ENCODE results near the gene MYO1F. TPM values are rescaled to one million over a fixed set of nuclear protein-coding genes. Genes with fewer than 3 reads are reported as not detected.

Gene MYO1F
- total RNA-seq, 2 donors from 2014 or later: 216 to 232 TPM

DNA sequence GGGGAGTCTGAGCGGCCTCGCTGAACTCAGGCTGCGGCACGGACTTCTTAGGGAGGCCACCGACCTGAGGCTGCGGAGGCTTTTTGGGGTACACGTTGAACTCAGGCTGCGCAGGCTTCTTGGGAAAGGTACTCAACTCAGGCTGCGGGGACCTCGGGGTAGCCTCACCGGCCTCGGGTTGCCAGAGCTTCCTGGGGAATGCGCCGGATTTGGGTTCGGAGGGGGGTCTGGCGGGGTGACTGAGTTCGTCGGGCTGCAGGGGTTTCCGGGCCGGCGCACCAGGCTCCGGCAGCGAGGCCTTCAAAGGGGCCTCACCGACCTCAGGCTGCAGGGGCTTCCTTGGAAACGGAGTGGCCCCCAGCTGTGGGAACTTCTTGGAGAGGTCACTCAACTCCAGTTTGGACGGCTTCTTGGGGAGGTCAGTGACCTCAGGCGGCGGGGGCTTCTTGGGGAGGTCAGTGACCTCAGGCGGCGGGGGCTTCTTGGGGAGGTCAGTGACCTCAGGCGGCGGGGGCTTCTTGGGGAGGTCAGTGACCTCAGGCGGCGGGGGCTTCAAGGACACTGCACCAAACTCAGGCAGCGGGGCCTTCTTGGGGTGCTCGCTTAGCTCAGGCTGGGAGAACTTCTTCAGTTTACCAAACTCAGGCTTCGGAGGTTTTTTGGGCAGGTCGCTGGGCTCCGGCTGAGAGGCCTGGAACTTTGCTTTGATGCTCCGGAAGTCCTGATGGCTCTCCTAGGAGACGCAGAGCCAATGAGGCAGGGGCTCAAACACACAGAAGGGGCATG lies 78.0 kb downstream of the MYO1F start:
- peak overlapping the region in 1 of 2 donors; percentile 87 for H3K27ac Mint-ChIP-seq
- H3K9me3 Mint-ChIP-seq: no peaks in the 10 kb centered on the region
- H3K4me3 Mint-ChIP-seq: no peak overlapping the region
- DNase-seq (ENCODE audit: low spot score): no peak
- H3K4me1 Mint-ChIP-seq (ENCODE audit: low read depth in 2 of 2): peaks cover 9 to 19% of the 10 kb centered on the region in 2 donors
- no peaks in the 10 kb centered on the region for H3K36me3 Mint-ChIP-seq
- no peaks in the 10 kb centered on the region for H3K27me3 Mint-ChIP-seq
- ATAC-seq: no peak

DNA sequence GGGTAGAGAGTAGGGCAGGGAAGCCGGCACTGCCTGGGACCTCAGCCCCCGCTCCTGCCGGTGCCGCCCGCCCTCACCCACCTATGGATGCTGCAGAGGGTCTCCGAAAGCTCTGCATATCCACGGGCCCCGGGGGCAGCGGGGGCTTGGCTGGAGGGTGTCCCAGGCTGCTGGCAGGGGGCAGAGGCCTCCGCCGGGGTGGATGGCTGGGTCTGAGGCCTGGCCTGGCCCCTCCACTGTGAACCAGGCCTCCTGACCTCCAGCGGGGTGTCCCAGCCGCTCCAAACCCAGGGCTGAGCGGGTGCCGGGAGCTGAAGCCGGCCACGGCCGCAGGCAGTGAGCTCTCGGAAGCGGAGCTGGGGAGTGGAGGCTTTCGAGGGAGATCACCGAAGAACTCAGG lies 78.9 kb downstream of the MYO1F start:
- Mint-ChIP-seq H3K27ac (no peak overlapping the region), H3K9me3 (no peaks in the 10 kb centered on the region), H3K4me3 (no peak overlapping the region), H3K36me3 (no peaks in the 10 kb centered on the region), H3K4me1 (ENCODE audit: low read depth in 2 of 2) (peaks cover 9 to 19% of the 10 kb centered on the region in 2 donors), H3K27me3 (no peaks in the 10 kb centered on the region)
- ATAC-seq: no peak
- DNase-seq (ENCODE audit: low spot score): no peak

DNA sequence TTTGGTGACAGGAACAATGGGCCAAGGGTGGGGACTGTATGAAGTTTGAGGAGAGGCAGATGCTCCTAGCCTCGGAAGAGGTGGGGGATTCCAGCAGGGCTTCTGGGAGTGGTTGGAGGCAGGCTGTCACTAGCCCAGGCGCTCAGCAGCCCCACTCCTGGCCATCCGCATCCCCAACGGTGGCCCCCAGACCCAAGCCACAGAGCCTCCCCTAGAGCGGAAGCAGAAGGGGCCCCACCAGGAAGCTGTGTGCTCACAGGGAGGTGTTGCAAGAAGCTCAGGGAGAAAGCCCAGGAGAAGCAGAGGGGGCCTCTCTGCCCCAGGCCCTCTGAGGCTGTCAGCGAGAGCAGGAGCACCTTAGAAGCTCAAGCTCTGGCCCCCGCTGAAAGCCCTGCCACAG lies 83.1 kb downstream of the MYO1F start:
- peaks cover 0 to 10% of the 10 kb centered on the region in 2 donors for H3K4me1 Mint-ChIP-seq (ENCODE audit: low read depth in 2 of 2)
- peak overlapping the region in 1 of 2 donors; percentile 59 for H3K27ac Mint-ChIP-seq
- H3K27me3 Mint-ChIP-seq: no peaks in the 10 kb centered on the region
- DNase-seq (ENCODE audit: low spot score) (no peak), ATAC-seq (peak; percentile 31 to 44)
- no peaks in the 10 kb centered on the region for H3K9me3 Mint-ChIP-seq
- no peaks in the 10 kb centered on the region for H3K36me3 Mint-ChIP-seq
- no peak overlapping the region for H3K4me3 Mint-ChIP-seq

- Mint-ChIP-seq H3K27me3 (no peaks in the 10 kb centered on the region), H3K9me3 (no peaks in the 10 kb centered on the region), H3K36me3 (peaks cover 6% of the 10 kb centered on the region), H3K4me1 (ENCODE audit: low read depth in 2 of 2) (peaks cover 20 to 30% of the 10 kb centered on the region in 2 donors), H3K4me3 (no peak overlapping the region), H3K27ac (no peak overlapping the region)
- no peak for DNase-seq (ENCODE audit: low spot score)
- no peak for ATAC-seq
Observed at GRCh38 chr19:8491574-8491973, 85.7 kb downstream of the MYO1F start.

- Mint-ChIP-seq H3K4me1 (ENCODE audit: low read depth in 2 of 2) (peaks cover 26 to 33% of the 10 kb centered on the region in 2 donors), H3K9me3 (no peaks in the 10 kb centered on the region), H3K27ac (peak overlapping the region in 1 of 2 donors; percentile 16), H3K4me3 (no peak overlapping the region), H3K36me3 (peaks cover 6% of the 10 kb centered on the region), H3K27me3 (no peaks in the 10 kb centered on the region)
- no peak for DNase-seq (ENCODE audit: low spot score)
- ATAC-seq: no peak
Observed at GRCh38 chr19:8490873-8491272, 86.4 kb downstream of the MYO1F start.

DNA sequence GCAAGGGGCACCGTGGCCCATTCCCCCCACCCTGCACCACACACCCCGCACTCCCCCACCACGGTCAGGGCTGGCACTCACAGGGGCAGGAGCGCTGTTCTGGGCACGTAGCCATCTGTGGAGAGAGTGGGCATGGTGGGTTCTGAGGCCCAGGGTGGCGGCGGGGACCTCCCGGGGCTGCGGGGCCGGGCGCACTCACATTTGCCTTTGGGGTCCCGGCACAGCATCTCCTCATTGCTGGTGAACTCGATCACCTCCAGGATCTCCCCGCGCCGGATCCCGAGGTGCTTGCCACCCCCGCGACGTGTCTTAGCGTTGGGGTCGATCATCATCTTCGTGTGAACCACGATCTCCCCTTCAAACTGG lies 86.9 kb downstream of the MYO1F start:
- ATAC-seq: no peak
- Mint-ChIP-seq H3K4me3 (no peak overlapping the region), H3K27ac (peak overlapping the region in 1 of 2 donors; percentile 16), H3K27me3 (no peaks in the 10 kb centered on the region), H3K4me1 (ENCODE audit: low read depth in 2 of 2) (peaks cover 26 to 30% of the 10 kb centered on the region in 2 donors), H3K36me3 (peaks cover 6% of the 10 kb centered on the region), H3K9me3 (no peaks in the 10 kb centered on the region)
- no peak for DNase-seq (ENCODE audit: low spot score)

DNA sequence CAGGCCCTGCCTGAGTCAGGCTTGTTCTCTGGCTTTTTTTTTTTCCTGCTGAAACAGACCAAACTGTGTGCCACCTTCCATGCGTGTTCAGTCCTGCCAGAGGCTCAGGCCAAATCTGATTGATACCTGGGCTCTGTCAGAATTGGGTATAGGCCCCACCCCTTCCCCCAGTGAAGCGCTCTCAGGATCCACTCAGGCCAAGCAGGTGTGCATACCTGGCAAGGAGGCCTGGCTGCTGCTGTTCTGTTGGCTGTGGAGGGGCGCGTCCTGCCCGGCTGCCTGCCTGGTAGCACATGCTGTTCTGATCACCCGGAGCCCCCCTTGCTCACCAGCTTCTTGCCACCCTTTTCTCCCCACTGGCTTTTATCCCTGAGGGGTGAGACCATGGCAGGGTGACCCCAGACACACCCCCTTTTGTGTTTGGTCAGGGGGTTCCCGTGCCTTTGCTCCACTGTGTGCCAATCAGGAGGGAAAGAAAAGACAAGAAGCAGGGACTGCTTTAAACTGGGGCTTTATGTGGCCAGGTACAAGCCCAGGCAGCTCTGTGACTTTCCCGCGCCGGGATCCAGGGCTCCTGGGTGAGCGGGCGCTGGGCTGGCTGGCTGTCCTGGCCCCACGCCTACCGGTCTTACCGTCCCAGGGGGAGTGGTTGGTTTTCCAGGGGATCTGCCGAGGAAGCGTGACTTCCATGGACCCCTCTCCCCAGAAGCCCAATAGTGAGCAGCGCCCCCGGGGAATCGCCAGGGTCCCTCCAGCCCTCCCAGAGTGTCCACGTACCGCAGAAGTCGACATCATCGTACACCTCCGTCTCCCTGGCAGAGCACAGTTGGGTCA lies 87.5 kb downstream of the MYO1F start:
- DNase-seq (ENCODE audit: low spot score) (no peak), ATAC-seq (no peak)
- Mint-ChIP-seq H3K9me3 (no peaks in the 10 kb centered on the region), H3K4me1 (ENCODE audit: low read depth in 2 of 2) (peaks cover 26 to 30% of the 10 kb centered on the region in 2 donors), H3K36me3 (peaks cover 6% of the 10 kb centered on the region), H3K27me3 (no peaks in the 10 kb centered on the region), H3K4me3 (no peak overlapping the region), H3K27ac (no peak overlapping the region)

DNA sequence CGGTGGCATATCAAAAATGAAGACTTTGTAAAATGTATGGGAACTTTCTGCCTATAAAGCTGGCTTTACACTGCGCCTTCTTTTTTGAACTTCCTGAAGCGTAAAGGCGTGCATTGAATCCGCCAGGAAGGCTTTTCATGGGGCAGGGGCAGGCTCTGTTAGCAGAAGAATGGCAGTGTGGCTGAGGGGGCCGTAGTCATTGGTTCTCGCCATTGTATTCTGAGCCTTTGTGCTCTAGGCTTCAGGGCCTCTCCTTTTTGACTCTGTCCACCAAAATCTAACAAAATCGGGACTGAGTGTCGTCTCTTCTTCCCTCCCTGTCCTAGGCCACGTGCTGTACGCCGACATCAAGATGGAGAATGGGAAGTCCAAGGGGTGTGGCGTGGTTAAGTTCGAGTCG lies 88.9 kb downstream of the MYO1F start:
- no peaks in the 10 kb centered on the region for H3K9me3 Mint-ChIP-seq
- peak overlapping the region; percentile 92 to 97 for H3K27ac Mint-ChIP-seq
- ATAC-seq (no peak), DNase-seq (ENCODE audit: low spot score) (no peak)
- H3K36me3 Mint-ChIP-seq: peaks cover 6% of the 10 kb centered on the region
- peak overlapping the region; percentile 64 for H3K4me3 Mint-ChIP-seq
- peaks cover 26 to 28% of the 10 kb centered on the region in 2 donors for H3K4me1 Mint-ChIP-seq (ENCODE audit: low read depth in 2 of 2)
- H3K27me3 Mint-ChIP-seq: no peaks in the 10 kb centered on the region

DNA sequence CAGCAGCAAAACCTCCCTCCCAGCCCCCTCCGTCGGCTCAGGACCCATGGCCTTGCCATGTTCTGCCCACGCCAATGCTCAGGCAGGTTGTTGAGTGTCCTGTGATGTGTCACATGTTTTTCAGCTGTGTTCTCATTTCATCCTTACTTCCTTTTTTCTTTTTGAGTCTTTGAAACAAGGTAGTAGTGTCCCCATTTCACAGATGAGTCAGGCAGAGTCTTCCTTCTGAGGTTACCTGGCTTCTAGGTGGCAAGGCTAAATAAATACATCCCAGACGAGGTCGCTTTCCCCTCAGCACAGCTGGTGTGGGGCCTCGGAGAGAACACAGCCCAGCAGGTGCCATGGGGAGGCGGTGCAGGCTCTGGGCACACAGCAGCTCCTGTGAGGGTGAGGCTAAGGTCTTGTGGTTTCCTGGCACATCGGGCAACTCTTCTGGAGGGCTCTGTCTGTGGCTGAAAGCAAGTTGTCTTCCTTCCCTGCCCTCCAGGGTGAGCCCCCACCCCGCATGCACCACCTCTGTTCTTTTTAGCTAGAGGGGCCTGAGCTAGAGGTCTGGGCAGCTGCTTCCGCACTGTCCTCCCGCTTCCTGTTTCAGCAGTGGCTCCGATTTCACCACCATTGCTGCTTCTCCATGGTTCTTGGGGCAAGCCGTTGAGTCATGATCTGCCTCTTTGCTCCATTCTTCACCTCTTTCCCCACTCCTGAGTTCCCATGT lies 89.9 kb downstream of the MYO1F start:
- peaks cover 26 to 34% of the 10 kb centered on the region in 2 donors for H3K4me1 Mint-ChIP-seq (ENCODE audit: low read depth in 2 of 2)

DNA sequence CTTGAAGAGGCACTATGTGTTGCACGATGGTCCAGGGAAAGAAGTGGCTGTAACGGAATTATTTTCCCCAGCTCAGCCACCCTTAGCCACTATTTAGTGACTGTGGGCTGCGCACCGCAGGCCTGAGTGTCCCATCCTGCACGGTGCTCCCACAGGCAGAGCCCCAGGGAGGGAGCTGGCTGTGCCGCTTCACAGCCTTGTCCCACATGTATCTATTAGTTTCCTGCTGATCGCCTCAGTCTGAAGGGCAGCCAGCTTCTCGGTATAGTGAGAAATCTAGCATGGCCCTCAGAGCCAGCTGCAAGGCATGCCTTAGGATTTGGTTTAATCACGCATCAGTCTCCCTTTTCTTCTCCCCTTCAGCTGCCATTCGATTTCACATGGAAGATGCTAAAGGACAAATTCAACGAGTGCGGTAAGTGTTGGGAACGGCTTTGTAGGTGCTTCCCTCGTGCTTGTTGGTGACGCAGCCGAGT lies 90.5 kb downstream of the MYO1F start:
- peaks cover 26 to 37% of the 10 kb centered on the region in 2 donors for H3K4me1 Mint-ChIP-seq (ENCODE audit: low read depth in 2 of 2)

More for the DNA sequence above, 89.9 kb downstream of the MYO1F start:
- H3K27me3 Mint-ChIP-seq: no peaks in the 10 kb centered on the region
- no peaks in the 10 kb centered on the region for H3K9me3 Mint-ChIP-seq
- H3K36me3 Mint-ChIP-seq: peaks cover 13% of the 10 kb centered on the region
- peak overlapping the region; percentile 64 for H3K4me3 Mint-ChIP-seq
- peak; percentile 79 to 84 for ATAC-seq
- no peak for DNase-seq (ENCODE audit: low spot score)
- peak overlapping the region; percentile 92 to 97 for H3K27ac Mint-ChIP-seq

GRCh38 chr19:8485561-8486371 lies 91.5 kb downstream of the MYO1F start:
- ATAC-seq (no peak), DNase-seq (ENCODE audit: low spot score) (no peak)
- peaks cover 33 to 42% of the 10 kb centered on the region in 2 donors for H3K4me1 Mint-ChIP-seq (ENCODE audit: low read depth in 2 of 2)
- H3K9me3 Mint-ChIP-seq: no peaks in the 10 kb centered on the region
- peak overlapping the region; percentile 92 to 97 for H3K27ac Mint-ChIP-seq
- H3K27me3 Mint-ChIP-seq: no peaks in the 10 kb centered on the region
- peak overlapping the region; percentile 17 for H3K4me3 Mint-ChIP-seq
- peaks cover 13% of the 10 kb centered on the region for H3K36me3 Mint-ChIP-seq

More for the DNA sequence above, 90.5 kb downstream of the MYO1F start:
- Mint-ChIP-seq H3K9me3 (no peaks in the 10 kb centered on the region), H3K27ac (peak overlapping the region; percentile 92 to 97), H3K27me3 (no peaks in the 10 kb centered on the region), H3K4me3 (peak overlapping the region; percentile 64), H3K36me3 (peaks cover 13% of the 10 kb centered on the region)
- DNase-seq (ENCODE audit: low spot score): no peak
- ATAC-seq: no peak

- peaks cover 13% of the 10 kb centered on the region for H3K36me3 Mint-ChIP-seq
- ATAC-seq: no peak
- DNase-seq (ENCODE audit: low spot score): no peak
- H3K9me3 Mint-ChIP-seq: no peaks in the 10 kb centered on the region
- H3K4me1 Mint-ChIP-seq (ENCODE audit: low read depth in 2 of 2): peaks cover 39 to 44% of the 10 kb centered on the region in 2 donors
- H3K27ac Mint-ChIP-seq: no peak overlapping the region
- H3K27me3 Mint-ChIP-seq: no peaks in the 10 kb centered on the region
- no peak overlapping the region for H3K4me3 Mint-ChIP-seq
Observed at GRCh38 chr19:8484331-8484894, 92.8 kb downstream of the MYO1F start.

All from natural killer cell treated with Interleukin-12 subunit alpha and Interleukin-12 subunit beta and Interleukin-15 and Interleukin-18, amount 100 ng/mL, for 72 hours (primary cell).